ENCODE results near the gene ZDHHC14. TPM values are rescaled to one million over a fixed set of nuclear protein-coding genes. Genes with fewer than 3 reads are reported as not detected.

ZDHHC14 gene
- total and polyA plus RNA-seq, 12 donors = 7.7 to 31.2 (median 15.2) TPM

GRCh38 chr6:157615951-157616350 lies 235.0 kb downstream of the ZDHHC14 start:
- no peak overlapping the region for H3K4me3 ChIP-seq
- no peak for ATAC-seq
- 95 to 98% methylated on average over 4 of the region's 4 CpGs for WGBS, 2 donors
- peaks cover 0 to 7% (median 0%) of the 10 kb centered on the region in 9 donors for H3K4me1 ChIP-seq
- H3K27ac ChIP-seq = no peak overlapping the region
- no peaks in the 10 kb centered on the region for H3K9me3 ChIP-seq
- intact Hi-C loops (cut with DNase I) = no loop called here
- no peak for DNase-seq
- H3K36me3 ChIP-seq = no peaks in the 10 kb centered on the region
- no peaks in the 10 kb centered on the region for H3K27me3 ChIP-seq
- TF ChIP-seq CTCF (IDR thresholded peaks at IDR 0.05) = no peak

- H3K27me3 ChIP-seq = no peaks in the 10 kb centered on the region
- ATAC-seq = no peak
- 97% methylated on average over 3 of the region's 3 CpGs for WGBS, 2 donors
- no peak overlapping the region for H3K27ac ChIP-seq
- no peak for DNase-seq
- H3K4me1 ChIP-seq = no peaks in the 10 kb centered on the region
- H3K4me3 ChIP-seq = no peak overlapping the region
- intact Hi-C loops (cut with DNase I) = no loop called here
- no peaks in the 10 kb centered on the region for H3K36me3 ChIP-seq
- peaks cover 0 to 3% (median 0%) of the 10 kb centered on the region in 11 donors for H3K9me3 ChIP-seq
- TF ChIP-seq CTCF (IDR thresholded peaks at IDR 0.05) = no peak
Measured at GRCh38 chr6:157620944-157621343, 240.0 kb downstream of the ZDHHC14 start.

- intact Hi-C loops (cut with DNase I) = no loop called here
- TF ChIP-seq CTCF (IDR thresholded peaks at IDR 0.05) = no peak
- H3K4me1 ChIP-seq = no peaks in the 10 kb centered on the region
- peaks cover 0 to 3% (median 0%) of the 10 kb centered on the region in 11 donors for H3K9me3 ChIP-seq
- H3K36me3 ChIP-seq = no peaks in the 10 kb centered on the region
- H3K27ac ChIP-seq = no peak overlapping the region
- H3K27me3 ChIP-seq = no peaks in the 10 kb centered on the region
- no peak overlapping the region for H3K4me3 ChIP-seq
- no peak for DNase-seq
- no peak for ATAC-seq
- 71 to 81% methylated on average over 6 of the region's 6 CpGs for WGBS, 2 donors
Measured at GRCh38 chr6:157621406-157621805, 240.4 kb downstream of the ZDHHC14 start.

- WGBS, 2 donors = 96 to 97% methylated on average over 3 of the region's 3 CpGs
- Histone ChIP-seq H3K4me1 (no peaks in the 10 kb centered on the region), H3K27ac (no peak overlapping the region), H3K36me3 (no peaks in the 10 kb centered on the region), H3K9me3 (peaks cover 0 to 3% (median 0%) of the 10 kb centered on the region in 11 donors), H3K4me3 (no peak overlapping the region), H3K27me3 (no peaks in the 10 kb centered on the region)
- no peak for TF ChIP-seq CTCF (IDR thresholded peaks at IDR 0.05)
- intact Hi-C loops (cut with DNase I) = no loop called here
- DNase-seq (no peak), ATAC-seq (no peak)
Measured at GRCh38 chr6:157622427-157622826, 241.4 kb downstream of the ZDHHC14 start.

Measured in heart right ventricle (tissue), 16 donors.